Activated CD4-positive, alpha-beta T cell treated with anti-CD3 and anti-CD28 coated beads for 24 hours (primary cell): Measurements from ENCODE around the gene CCDC120.

Experiments
- DNase-seq, 2 donors: peaks; one replicate each; pipeline ENCODE4 v3.0.0-alpha.2; 2020; ENCODE audit warnings: low read depth in 2 of 2

Gene CCDC120, protein sequence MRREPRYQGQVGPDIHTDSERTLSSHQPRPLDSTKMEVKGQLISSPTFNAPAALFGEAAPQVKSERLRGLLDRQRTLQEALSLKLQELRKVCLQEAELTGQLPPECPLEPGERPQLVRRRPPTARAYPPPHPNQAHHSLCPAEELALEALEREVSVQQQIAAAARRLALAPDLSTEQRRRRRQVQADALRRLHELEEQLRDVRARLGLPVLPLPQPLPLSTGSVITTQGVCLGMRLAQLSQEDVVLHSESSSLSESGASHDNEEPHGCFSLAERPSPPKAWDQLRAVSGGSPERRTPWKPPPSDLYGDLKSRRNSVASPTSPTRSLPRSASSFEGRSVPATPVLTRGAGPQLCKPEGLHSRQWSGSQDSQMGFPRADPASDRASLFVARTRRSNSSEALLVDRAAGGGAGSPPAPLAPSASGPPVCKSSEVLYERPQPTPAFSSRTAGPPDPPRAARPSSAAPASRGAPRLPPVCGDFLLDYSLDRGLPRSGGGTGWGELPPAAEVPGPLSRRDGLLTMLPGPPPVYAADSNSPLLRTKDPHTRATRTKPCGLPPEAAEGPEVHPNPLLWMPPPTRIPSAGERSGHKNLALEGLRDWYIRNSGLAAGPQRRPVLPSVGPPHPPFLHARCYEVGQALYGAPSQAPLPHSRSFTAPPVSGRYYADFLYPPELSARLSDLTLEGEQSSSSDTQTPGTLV

DNA sequence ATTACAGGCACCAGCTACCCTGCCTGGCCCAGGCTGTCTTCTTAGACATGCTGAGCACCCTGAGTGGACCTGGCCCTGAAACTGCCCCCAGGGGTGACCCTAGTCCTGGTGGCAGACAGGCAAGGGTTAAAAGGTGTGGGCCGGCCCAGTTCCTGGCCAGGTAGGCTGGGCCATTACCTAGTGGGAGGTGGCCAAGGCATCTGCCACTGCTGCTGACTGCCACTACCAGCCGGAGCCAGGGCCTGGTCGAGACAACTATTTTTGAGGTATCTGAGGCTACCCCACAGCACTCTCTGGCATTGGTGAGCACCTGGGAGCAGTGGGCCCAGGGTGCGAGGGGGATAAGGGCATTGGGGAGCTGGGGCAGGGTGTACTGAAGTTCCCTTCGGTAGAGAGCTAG, at the start of gene CCDC120:
Gene CCDC120 (plus strand): TSS at position 206 of the 400 bp plus-strand sequence. CDS start 3,043 bp downstream, outside the sequence.
- no peak for DNase-seq

DNA sequence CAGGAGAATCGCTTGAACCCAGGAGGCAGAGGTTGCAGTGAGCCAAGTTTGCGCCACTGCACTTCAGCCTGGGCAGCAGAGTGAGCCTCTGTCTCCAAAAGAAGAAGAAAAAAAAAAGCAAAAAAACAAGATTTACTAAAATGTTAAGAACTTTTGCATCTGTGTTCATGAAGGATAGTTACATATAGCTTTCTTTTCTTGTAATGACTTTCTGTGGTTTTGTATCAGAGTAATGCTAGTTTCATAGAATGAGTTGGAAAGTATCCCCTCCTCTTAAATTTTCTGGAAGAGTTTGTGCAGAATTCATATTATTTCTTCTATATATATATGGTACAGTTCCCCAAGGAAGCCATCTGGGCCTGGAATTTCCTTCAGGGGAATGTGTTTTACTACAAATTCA, 39.7 kb upstream of the CCDC120 start:
- no peak for DNase-seq

DNA sequence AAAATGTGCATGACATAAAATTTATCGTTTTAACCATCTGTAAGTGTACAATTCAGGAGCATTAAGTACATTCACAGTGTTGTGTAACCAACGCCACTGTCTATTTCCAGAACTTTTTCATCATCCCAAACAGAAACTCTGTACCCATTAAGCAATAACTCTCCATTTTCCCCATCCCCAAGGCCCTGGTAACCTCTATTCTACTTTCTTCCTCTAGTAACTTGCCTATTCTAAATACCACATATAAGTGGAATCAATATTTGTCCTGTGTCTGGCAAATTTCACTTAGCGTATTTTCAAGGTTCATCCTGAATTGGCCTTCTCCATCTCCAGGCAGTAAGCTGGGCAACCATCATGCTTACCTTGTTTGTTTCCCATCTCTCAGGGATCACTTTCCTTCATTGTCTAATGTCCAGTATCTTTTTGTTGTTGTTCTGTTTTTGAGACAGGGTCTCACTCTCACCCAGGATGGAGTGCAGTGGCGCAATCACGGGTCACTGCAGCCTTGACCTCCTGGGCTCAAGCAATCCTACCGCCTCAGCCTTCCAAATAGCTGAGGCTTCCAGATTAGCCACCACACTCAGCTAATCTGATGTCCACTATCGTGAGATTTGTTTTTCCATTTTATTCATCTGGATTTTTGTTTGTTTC, 39.1 kb upstream of the CCDC120 start:
- DNase-seq = no peak

DNA sequence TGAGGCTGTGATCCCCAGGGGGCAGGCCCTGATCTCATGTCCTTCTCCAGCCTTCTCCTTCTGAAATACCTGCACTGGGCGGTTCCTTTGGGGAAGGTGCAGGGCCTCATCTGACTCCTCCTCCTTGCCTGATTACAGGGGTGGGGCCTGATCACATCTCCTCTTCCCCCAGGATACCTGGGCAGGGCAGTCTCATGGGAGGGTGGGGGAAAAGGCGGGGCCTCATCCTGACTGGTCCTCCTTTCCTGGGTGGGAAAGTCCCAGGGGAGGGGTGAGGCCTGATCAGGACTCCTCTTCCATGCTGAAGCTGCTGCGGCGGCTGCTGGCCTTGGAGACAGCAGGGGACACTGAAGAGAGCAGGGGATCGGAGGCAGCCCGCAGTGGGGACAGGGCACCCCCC, 28.9 kb upstream of the CCDC120 start:
- DNase-seq = no peak

DNA sequence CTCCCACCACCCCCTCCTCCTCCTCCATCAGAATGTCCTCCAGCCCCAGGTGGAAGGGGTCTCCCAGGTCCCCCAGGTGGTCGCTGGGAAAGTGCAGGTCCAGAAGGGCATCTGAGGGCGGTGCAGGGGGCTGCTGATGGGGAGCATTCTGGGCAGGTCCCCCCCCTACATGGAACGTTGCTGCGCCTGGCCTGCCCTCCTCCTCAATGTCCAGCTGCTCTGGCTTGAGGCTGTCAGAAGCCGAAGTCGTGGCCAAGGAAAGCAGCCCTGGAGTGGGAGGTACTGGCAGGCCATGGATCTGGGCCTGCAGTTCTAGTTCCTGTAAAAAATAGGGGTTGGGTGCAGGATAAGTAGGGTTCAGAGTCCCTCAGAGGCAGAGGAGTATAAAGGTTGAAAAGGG, 28.5 kb upstream of the CCDC120 start:
- DNase-seq = no peak

DNA sequence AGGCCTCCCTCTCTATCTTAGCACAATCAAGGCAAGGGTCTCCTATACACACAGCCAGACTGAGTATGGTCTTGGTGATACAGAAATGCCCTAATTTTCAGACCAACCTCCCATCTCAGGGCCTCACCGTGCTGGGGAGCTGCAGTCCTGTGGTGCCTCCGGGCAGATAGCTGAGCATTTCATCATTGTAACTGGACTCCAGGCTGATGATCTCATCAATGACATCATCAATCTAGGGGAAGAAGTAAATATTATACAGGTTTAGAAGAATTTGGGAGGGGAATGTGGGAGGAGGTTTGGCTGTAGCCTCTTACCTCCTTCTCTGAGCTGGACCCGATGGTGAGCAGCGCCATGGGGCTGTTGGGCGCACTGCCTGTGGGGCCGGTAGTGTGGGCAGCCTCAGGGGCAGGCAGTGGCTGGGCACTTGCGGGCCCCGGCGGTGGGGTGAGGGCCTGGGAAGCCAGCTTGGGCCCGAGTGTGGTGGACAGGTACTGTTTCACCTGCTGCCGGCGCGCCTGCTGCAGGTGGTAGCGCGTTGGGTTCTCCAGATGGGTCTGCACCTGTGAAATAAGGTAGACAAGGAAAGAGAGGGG, 20.8 kb upstream of the CCDC120 start:
- DNase-seq = no peak

DNA sequence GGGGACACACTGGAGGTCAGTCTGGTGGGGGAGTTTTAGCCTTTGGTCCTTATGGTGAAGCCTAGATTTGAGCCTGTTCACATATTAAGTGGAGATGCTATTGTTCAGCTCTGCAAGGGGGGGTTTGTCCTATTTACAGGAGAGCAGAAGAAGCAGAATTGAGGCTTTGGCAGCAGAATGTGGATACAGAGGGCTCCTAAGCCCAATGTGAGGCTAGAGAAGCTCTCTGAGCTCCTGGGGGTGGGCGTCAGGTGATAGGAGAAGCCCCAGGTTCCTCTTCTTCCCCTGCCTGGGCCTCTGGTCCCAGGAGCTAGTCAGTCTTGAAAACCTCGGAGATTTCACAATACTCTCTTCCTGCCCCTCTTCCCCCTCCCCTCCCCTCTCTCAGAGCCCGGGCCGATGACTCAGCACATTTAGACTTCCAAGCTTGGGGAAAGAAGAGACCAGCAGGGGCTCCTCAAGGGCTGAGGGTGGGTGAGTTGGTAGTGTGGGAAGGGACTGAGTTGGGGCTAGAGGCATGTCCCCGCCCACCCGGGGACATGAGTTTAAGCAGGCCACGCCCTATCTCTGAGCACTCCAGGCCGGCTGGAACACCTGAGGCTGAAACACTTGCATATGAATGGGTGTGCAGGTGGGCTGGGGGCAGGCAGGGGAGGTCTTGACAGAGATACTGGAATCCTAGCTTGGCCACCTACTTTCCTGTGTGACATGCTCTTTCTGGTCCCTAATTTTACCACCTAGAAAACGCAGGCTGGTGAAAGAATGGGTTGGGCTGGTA, 19.0 kb upstream of the CCDC120 start:
- peak; percentile 18 to 26 for DNase-seq

DNA sequence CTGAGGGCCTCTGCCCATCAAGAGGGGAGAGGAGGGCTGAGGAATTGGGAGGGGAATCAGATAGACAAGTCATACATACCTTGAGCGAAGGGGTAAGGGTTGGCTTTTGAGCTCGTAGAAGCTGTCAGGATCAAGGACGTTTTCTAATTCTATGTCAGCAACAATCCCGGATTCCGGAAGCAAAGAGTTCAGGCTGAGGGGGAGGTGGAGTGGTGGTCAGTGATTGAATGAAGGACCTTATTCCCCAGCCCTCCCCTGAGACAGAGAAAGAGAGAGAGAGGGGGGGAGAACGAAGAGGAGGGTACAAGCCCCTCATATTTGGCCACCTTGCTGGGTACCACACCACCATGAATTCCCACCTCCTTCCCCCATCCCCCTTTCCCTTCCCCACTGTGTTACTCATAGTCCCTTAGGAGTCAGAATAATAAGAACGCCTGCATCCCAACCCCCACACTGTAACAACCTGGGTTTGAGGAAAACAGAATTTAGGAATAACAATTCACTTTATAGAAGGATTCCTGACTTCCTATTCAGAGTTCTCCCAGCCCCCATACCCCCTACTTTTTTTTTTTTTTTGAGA, 18.3 kb upstream of the CCDC120 start:
- no peak for DNase-seq

DNA sequence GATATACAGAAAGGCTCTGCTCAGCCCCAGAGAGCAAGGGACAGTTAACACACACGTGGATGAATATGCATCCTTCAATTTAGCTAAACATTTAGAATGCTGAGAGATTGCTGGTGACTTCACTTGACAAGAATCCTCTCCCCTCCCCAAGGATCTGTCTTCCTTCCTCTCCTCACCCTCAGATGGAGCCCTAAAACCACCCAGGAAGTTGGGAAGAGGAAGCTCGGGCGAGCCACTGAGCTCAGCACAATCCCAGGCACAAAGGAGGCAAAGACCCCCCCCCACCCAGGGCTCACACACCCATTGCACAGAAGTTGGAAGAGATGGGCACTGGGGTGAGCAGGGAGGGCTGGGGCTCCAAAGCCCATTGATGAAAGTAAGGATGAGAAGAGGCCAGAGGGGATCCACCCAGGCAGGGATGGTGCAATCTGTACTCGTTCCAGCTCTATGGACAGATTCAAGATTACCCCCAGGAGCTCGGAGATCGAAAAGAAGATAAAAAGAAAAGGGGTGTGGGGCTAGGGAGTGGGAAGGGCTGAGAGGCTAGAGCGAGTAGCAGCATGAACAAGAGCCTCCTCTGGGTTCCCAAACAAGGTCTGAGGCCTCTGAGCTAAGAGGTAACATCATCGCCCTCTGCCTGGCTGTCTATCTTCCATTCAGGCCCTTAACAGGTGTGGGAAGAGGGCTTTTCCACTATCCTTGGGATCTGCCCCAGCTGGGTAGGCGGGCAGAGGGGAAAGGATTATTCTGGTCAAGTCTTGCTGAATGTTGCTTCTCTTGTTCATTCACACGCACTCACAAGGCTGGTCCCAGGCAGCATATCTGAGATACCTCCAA, 16.8 kb upstream of the CCDC120 start:
- no peak for DNase-seq

DNA sequence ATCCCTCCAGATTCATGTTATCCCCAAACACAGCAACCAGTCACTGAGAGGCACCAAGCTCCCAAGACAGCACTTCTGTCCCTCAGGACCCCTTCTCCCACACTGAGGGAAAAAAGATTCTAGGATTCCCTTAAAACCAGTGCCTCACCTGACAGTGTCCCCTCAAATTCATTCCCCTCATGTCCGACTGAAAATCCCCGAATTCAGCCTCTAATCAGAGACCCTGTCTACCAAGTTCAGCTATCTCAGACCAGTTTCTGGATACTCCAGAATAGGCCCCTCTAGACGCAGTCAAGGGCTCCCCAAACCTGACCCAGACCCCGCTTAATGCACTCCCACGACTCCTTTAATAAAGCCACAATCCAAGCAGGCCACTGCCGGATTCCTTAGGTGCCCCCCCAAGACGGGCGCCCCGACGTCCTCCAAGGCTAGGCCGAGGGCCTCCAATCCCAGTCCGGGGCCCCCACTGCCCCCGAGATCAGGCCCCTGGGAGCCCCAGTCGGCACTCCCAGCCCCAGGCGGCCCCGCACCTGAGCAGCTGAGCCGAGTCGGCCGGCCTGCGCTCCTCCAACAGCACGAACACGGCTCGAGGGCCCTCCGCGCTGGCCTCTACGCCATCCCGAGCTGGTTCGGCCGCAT, 16.1 kb upstream of the CCDC120 start:
- DNase-seq = no peak

DNA sequence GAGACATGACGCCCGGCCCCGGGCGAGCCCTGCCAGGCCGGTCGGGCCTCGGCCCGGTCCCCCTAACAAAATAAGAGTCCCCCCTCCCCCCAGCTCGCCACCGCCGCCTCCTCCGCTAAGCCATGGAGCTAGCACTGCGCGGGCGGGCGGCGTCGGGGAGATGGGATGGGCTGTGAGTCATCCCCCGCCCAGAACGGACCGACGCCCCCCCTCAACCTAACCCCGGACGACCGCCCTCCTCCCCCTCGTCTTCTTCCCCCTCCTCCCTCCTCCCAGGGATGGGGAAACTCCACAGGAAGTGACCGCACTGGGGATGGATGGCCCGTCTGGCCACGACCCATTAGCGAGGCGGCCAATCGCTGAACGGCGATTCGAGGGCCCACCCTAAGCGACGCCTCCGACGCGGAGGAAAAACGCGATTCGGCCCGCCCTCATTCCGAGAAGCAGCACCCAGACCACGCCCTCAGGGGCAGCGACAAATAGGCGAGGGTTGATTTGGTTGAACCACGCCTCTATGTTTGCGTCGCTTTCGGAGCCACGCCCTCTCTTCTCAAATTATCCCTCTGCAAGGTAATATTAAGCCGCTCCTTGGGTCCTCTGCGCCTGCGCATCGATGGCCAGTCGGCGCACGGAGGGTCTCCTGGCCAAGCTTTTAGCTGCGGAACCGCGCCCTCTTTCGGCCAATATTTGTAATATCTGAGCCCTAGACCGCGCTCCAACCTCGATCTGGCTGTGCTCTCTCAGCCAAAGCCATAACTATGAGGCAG, 15.4 kb upstream of the CCDC120 start, which contains the start of gene TFE3:
Gene TFE3 (minus strand): TSS at position 138 of the 767 bp plus-strand sequence. CDS start 131 bp downstream, at position 7.
- peak; percentile 86 to 90 for DNase-seq

DNA sequence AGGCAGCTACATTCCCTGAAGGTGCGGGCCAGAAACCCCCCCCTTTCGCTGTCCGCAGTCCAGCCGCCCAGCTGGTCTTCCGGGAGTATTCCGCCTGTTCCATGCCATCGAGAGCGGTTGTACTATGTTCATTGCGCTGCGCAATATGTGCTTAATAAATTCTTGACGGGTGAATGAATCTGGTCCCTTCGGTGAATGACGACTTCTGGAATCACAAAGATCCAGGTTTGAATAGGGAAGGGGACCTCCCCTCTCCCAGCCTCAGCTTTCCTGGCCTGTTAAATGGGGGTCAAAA, 14.9 kb upstream of the CCDC120 start:
- no peak for DNase-seq

DNA sequence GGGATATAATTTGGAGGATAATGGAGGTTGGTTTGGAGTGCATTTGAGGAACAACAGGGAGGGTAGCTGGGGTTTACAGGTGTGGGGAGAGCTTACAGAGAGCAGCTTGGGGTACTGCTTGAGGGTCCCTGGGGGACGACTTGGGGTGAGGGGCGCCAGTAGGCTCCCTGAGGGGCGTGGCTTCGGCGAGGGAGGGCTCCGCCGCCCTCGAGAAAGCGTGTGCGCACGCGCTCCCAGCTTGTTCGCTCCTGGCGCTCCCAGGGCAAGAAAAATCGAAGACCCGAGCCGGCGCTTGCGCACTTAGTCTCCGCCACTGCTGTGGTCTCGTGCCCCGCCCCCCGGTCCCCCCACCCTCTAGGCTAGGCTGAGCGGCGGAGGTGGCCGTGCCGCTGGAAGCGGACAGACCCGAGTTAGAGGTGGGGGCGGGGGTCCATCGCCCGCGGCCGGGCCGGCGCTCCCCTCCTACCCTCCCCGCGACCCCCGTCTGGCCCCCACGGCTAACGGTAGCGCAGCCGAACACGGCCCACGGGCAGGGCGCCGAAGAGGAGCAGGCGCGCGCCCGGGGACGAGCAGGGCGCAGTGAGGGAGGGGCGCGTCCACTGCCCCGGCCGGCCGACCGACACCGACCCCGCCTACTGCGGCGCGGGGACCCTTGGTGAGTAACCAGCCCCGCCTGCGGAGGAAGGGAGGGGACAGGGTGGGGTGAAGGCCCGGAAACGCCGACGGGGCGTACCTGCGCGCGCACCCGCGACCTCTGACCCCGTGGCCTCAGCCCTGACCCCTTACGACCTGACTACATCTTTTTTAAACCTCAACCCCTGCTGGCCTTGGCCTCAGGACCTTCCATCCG, 5.4 kb upstream of the CCDC120 start:
- DNase-seq = peak in 1 of 2 donors; percentile 45

DNA sequence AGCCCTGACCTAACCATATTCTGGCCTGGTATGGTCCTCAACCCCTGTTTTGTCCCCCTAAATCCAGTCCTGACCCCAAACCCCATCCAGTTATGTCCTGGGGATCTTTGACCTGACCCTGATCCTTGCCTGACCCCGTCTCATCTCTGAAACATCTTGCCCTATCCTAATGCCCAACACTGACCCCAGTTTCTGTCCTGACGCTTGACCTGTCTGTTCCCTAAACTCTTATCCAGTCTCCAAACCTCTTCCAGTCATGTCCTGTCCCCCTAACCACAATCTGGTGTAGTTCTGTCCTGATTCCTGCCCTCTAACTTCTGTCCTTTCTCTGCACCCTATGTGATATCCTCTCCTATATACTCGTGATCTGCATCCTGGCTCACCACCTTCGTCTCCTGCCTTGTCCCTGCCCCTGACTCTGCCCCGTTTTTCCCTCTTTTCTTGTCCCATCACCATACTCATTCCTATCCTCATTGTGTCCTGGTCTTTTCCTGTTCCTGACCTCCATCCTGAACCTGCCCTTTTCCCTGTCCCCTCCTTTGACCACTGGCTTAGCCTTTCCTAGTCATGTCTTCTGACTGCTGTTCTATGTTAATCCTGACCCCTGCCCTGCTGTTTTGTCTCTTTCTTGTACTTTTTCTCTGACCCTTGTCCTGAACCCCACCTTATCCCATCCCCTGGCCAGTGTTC, 4.6 kb upstream of the CCDC120 start:
- no peak for DNase-seq

DNA sequence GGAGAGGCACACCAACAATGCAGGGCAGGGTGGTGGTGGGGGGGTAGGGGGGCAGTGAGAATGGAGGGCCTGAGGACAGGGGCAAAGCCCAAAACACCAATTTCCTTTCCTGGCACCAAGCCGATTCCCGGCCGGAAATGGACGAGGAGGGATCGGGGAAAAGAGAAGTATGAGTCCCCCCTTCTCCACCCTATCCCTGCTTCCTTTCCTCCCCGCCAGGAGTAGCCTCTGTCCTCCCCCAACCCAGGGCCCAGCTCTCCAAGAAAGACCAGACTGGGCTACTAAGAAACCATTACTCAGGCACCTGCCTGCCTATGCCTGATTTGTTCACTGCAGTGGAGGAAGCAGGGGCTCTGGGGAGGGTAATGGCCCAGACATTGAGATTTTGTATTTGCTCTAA, 402 bp downstream of the CCDC120 start:
- DNase-seq = no peak

DNA sequence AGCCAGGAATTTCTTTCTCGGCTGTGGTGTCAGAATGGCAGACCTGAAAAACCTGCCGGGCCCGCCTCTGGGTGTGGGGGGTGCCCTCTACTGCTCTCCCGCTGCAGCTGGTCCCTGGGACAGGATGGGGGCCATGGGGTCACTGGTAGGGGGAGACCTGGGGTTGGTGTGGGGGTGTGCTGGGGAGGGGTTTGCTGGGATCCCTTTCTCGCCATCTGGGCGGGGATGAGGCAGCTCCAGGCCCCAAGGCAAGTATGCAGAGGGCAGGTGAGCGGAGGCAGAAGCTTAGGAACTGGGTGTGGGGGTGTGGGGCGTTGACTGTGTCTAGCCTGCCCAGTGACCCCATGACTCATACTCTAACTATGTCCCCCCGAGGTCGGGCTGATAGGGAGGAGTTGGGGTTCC, 884 bp downstream of the CCDC120 start:
- no peak for DNase-seq

DNA sequence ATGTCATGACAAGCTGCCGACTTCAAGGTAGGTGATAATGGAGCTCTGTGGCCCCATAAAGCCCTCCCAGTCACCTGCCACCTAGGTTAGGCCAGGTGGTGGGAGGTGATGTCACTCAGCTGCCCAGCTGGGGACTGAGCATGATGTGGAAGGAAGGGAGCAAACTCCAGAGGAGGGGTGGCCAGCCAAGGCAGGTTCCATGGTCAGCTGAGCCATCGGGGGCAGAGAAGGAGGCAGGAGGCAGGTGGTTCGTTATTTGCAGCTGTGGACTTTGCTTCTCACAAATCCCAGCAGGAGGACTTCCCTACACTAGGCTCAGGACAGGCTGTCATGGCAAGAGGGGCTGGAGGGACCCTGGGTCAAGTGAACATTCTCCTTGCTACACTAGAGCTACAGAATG, 2.1 kb downstream of the CCDC120 start:
- DNase-seq = no peak

DNA sequence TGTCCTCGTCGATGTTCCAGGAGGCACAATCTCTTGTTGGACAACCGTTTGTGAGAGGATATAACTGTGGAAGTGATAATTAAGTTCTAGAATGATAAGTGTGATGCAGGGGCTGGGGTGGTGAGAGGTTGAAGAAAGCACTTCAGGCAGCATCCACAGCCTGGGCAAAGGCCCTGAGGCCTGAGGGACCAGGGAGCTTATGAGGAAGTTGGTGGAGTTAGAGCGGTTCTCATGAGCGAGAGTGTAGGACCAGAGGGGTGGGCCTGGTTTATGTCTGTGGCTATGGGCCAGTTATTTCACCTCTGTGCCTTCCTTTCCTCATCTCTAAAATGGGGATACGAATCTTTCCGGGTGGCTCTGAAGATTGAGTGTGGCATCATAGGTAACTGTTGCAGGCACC, 2.7 kb downstream of the CCDC120 start:
- no peak for DNase-seq
